Neuronal stem cell (in vitro differentiated cells): Measurements from ENCODE around the gene SSU72.
A peak's percentile ranks its signal among the peaks of the same experiment; 100 is the strongest.
"Not testable (repeated sequence)": the region's sequence is repeated elsewhere in the genome, so short reads cannot be mapped to it uniquely, and the experiment has no call there.

Experiments
- DNase-seq: peaks from one replicate; pipeline ENCODE4 v3.0.0-alpha.2; 2013; ENCODE audit warnings: low spot score
- H2AFZ ChIP-seq: one replicate; pipeline ENCODE4 v1.6.1; 2013; ENCODE audit warnings: mild to moderate bottlenecking, low read length, inconsistent platforms
- H2AK5ac ChIP-seq: 2 replicates; pipeline ENCODE4 v1.6.1; 2013; ENCODE audit warnings: low read depth, mild to moderate bottlenecking, inconsistent platforms, low read length, moderate library complexity, mixed read lengths
- H2BK120ac ChIP-seq: 2 replicates; pipeline ENCODE4 v1.6.1; 2013; ENCODE audit warnings: low read depth, mild to moderate bottlenecking, inconsistent platforms, low read length, moderate library complexity, mixed read lengths
- H2BK12ac ChIP-seq: one replicate; pipeline ENCODE4 v1.6.1; 2013; ENCODE audit warnings: low read length, inconsistent platforms
- H2BK15ac ChIP-seq: 2 replicates; pipeline ENCODE4 v1.6.1; 2013; ENCODE audit warnings: mild to moderate bottlenecking, low read length, inconsistent platforms, mixed read lengths
- H2BK5ac ChIP-seq: one replicate; pipeline ENCODE4 v1.6.1; 2013; ENCODE audit warnings: inconsistent platforms, mild to moderate bottlenecking, low read length, moderate library complexity
- H3K14ac ChIP-seq: one replicate; pipeline ENCODE4 v1.6.1; 2013; ENCODE audit warnings: low read length, inconsistent platforms
- H3K18ac ChIP-seq: 2 replicates; pipeline ENCODE4 v1.6.1; 2013; ENCODE audit warnings: low read length, inconsistent platforms
- H3K23ac ChIP-seq: 2 replicates; pipeline ENCODE4 v1.6.1; 2013; ENCODE audit warnings: low read depth, mild to moderate bottlenecking, mixed read lengths, low read length, inconsistent platforms; ENCODE audit not compliant: poor library complexity
- H3K27ac ChIP-seq: replicated peaks from 3 replicates; pipeline ENCODE4 v1.5.1; 2013; ENCODE audit warnings: low read length, inconsistent platforms
- H3K27me3 ChIP-seq, 3 experiments: 2 replicates each; pipeline ENCODE4 v1.6.1; 2013; ENCODE audit warnings: low read length in 3 of 3, mild to moderate bottlenecking in 2 of 3, inconsistent platforms in 1 of 3, low read depth in 1 of 3, mixed read lengths in 1 of 3, moderate library complexity in 1 of 3; ENCODE audit not compliant: control insufficient read depth in 3 of 3, insufficient read depth in 3 of 3
- H3K36me3 ChIP-seq, 2 donors: replicated peaks in 1 of 2; 2 replicates each; pipeline ENCODE4 v1.6.1; 2013; ENCODE audit warnings: low read length in 2 of 2; ENCODE audit not compliant: control insufficient read depth in 2 of 2, insufficient read depth in 2 of 2
- H3K4ac ChIP-seq: 2 replicates; pipeline ENCODE4 v1.6.1; 2013; ENCODE audit warnings: inconsistent platforms, mild to moderate bottlenecking, low read length, moderate library complexity
- H3K4me1 ChIP-seq, 2 donors: 1 replicate in 1 of 2; 2 replicates in 1 of 2; pipeline ENCODE4 v1.6.1; 2013; ENCODE audit warnings: low read length in 2 of 2, low read depth in 1 of 2; ENCODE audit not compliant: control insufficient read depth in 2 of 2, insufficient read depth in 1 of 2
- H3K4me2 ChIP-seq: one replicate; pipeline ENCODE4 v1.6.1; 2013; ENCODE audit warnings: mild to moderate bottlenecking, low read length, inconsistent platforms; ENCODE audit not compliant: insufficient read depth, poor library complexity, severe bottlenecking
- H3K4me3 ChIP-seq, 2 donors: 2 replicates each; pipeline ENCODE4 v1.5.1; 2013; ENCODE audit warnings: low read length in 2 of 2, mild to moderate bottlenecking in 2 of 2, inconsistent platforms in 1 of 2, moderate library complexity in 1 of 2
- H3K79me1 ChIP-seq: one replicate; pipeline ENCODE4 v1.6.1; 2013; ENCODE audit warnings: low read depth, mild to moderate bottlenecking, inconsistent platforms, low read length, moderate library complexity
- H3K9ac ChIP-seq: one replicate; pipeline ENCODE4 v1.6.1; 2013; ENCODE audit warnings: mild to moderate bottlenecking, low read depth, low read length, inconsistent platforms; ENCODE audit not compliant: poor library complexity
- H3K9me3 ChIP-seq, 2 donors: replicated peaks in 1 of 2; 2 replicates each; pipeline versions ENCODE3 to v1.6.1; 2013; ENCODE audit warnings: low read length in 2 of 2, mild to moderate bottlenecking in 2 of 2, inconsistent platforms in 1 of 2, low read depth in 1 of 2, mixed read lengths in 1 of 2, moderate library complexity in 1 of 2; ENCODE audit not compliant: control insufficient read depth in 2 of 2, insufficient read depth in 1 of 2
- H4K8ac ChIP-seq: one replicate; pipeline ENCODE4 v1.6.1; 2013; ENCODE audit warnings: low read depth, mild to moderate bottlenecking, inconsistent platforms, low read length, moderate library complexity
- H4K91ac ChIP-seq: one replicate; pipeline ENCODE4 v1.6.1; 2013; ENCODE audit warnings: low read length, low read depth, mild to moderate bottlenecking, inconsistent platforms; ENCODE audit not compliant: poor library complexity
- WGBS, 2 donors: extraction: QIAGEN DNeasy Blood & Tissue Kit; methylation state at CpG; one replicate each; pipeline ENCODE4 v1.1.7; 2013; ENCODE audit warnings: missing lambda C conversion rate in 2 of 2, mixed read lengths in 1 of 2; ENCODE audit not compliant: insufficient read length in 2 of 2, insufficient replicate concordance in 1 of 2; ENCODE audit errors: extremely low coverage in 2 of 2; 5-methylcytosine and 5-hydroxymethylcytosine counted together

The SSU72 gene

GRCh38 chr1:1524750-1525383 is 49.8 kb downstream of the SSU72 start:
- H3K4me1 ChIP-seq, H3K9me3 ChIP-seq, H3K4me2 ChIP-seq, H2AFZ ChIP-seq, H2BK15ac ChIP-seq, H3K23ac ChIP-seq, DNase-seq, H2BK12ac ChIP-seq, H3K4me3 ChIP-seq, H3K79me1 ChIP-seq, H3K9ac ChIP-seq, H2AK5ac ChIP-seq, H2BK5ac ChIP-seq, H3K18ac ChIP-seq, H4K91ac ChIP-seq, H3K4ac ChIP-seq, H3K14ac ChIP-seq, H4K8ac ChIP-seq, H2BK120ac ChIP-seq, H3K27ac ChIP-seq, H3K27me3 ChIP-seq: not testable (repeated sequence)
- no CpG with 5 or more reads among the region's 30 CpGs for WGBS, 2 donors
- H3K36me3 ChIP-seq, result peaks cover 13 to 50% of the 10 kb centered on the region in 2 donors

- not testable (repeated sequence) for H2BK120ac ChIP-seq, H3K4me1 ChIP-seq, H4K91ac ChIP-seq, H4K8ac ChIP-seq, H3K9ac ChIP-seq, H3K18ac ChIP-seq, H3K4me3 ChIP-seq, H2BK5ac ChIP-seq, H3K27ac ChIP-seq, H3K27me3 ChIP-seq, H2BK15ac ChIP-seq, H3K79me1 ChIP-seq, H3K23ac ChIP-seq, DNase-seq, H3K4me2 ChIP-seq, H2AK5ac ChIP-seq, H3K14ac ChIP-seq, H3K9me3 ChIP-seq, H3K4ac ChIP-seq, H2AFZ ChIP-seq
- peaks cover 6 to 42% of the 10 kb centered on the region in 2 donors for H3K36me3 ChIP-seq
- H2BK12ac ChIP-seq, result peak overlapping the region; percentile 30
- no CpG with 5 or more reads among the region's 17 CpGs for WGBS, 2 donors
These were observed 51.0 kb downstream of the SSU72 start for GRCh38 chr1:1523651-1524050.

GRCh38 chr1:1523226-1523625 is 51.4 kb downstream of the SSU72 start:
- H3K23ac ChIP-seq, H3K79me1 ChIP-seq, H3K4ac ChIP-seq: not testable (repeated sequence)

GRCh38 chr1:1522536-1522935 is 52.1 kb downstream of the SSU72 start:
- not testable (repeated sequence) for H3K18ac ChIP-seq, H3K4me2 ChIP-seq, H4K91ac ChIP-seq, H3K23ac ChIP-seq, H4K8ac ChIP-seq, H3K9me3 ChIP-seq, H3K27me3 ChIP-seq, H3K9ac ChIP-seq, H2BK5ac ChIP-seq, H2AK5ac ChIP-seq, H3K79me1 ChIP-seq, H3K4me3 ChIP-seq, H3K14ac ChIP-seq, H2AFZ ChIP-seq, H3K4me1 ChIP-seq, H3K27ac ChIP-seq, H3K4ac ChIP-seq, DNase-seq, H2BK12ac ChIP-seq, H2BK15ac ChIP-seq, H2BK120ac ChIP-seq
- peaks cover 9 to 41% of the 10 kb centered on the region in 2 donors for H3K36me3 ChIP-seq
- WGBS, 2 donors, result no CpG with 5 or more reads among the region's 30 CpGs

More at GRCh38 chr1:1523226-1523625, 51.4 kb downstream of the SSU72 start:
- H3K4me3 ChIP-seq, H2BK5ac ChIP-seq, H2BK120ac ChIP-seq, H3K27me3 ChIP-seq, H3K4me1 ChIP-seq, H2BK15ac ChIP-seq, H2AFZ ChIP-seq, H3K4me2 ChIP-seq, H2AK5ac ChIP-seq, H3K9ac ChIP-seq, H3K9me3 ChIP-seq, H4K8ac ChIP-seq, H3K18ac ChIP-seq, DNase-seq, H3K14ac ChIP-seq, H3K27ac ChIP-seq, H4K91ac ChIP-seq: not testable (repeated sequence)
- Histone ChIP-seq H2BK12ac (peak overlapping the region; percentile 30), H3K36me3 (peaks cover 5 to 42% of the 10 kb centered on the region in 2 donors)
- WGBS, 2 donors, result no CpG with 5 or more reads among the region's 31 CpGs
